HG03575 (cell line): ENCODE measurements around the gene TST.

Experiments used
- ATAC-seq: cut with Tn5 transposase; IDR thresholded peaks from one replicate; pipeline ENCODE4 v1.9.1; 2021; ENCODE audit not compliant: unreplicated experiment, insufficient number of reproducible peaks, low FRiP score; ENCODE audit errors: extremely low read depth

TST gene

DNA sequence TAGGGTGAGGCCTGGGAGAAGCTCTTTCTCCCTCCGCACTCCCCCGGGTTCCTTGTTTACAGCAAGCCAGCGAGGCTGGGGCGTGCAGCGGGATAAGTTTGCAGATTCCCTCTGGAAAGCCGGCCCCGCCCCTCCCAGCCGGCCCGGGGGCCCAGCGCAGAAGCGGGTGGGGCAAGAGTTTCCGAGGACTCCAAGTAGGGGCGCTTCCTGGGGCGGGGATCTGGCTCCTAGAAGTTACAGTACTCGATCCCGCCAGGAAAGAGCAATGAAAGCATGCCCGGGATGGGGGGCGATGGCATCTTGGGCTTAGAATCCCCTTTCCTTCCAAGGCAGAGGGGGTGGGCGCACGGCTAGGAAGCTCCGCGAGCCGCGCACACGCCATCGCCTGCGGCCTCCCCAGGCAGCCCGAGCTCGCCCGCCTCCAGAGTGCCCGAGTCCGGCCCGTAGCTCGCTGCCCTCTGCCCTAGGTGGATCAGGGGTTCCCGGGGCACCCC, 385 bp downstream of the TST start:
- ATAC-seq = no peak

- no peak for ATAC-seq
Measured at GRCh38 chr22:37018086-37018814, 997 bp downstream of the TST start.

- ATAC-seq = no peak
Measured at GRCh38 chr22:37017356-37017755, 1.9 kb downstream of the TST start.

DNA sequence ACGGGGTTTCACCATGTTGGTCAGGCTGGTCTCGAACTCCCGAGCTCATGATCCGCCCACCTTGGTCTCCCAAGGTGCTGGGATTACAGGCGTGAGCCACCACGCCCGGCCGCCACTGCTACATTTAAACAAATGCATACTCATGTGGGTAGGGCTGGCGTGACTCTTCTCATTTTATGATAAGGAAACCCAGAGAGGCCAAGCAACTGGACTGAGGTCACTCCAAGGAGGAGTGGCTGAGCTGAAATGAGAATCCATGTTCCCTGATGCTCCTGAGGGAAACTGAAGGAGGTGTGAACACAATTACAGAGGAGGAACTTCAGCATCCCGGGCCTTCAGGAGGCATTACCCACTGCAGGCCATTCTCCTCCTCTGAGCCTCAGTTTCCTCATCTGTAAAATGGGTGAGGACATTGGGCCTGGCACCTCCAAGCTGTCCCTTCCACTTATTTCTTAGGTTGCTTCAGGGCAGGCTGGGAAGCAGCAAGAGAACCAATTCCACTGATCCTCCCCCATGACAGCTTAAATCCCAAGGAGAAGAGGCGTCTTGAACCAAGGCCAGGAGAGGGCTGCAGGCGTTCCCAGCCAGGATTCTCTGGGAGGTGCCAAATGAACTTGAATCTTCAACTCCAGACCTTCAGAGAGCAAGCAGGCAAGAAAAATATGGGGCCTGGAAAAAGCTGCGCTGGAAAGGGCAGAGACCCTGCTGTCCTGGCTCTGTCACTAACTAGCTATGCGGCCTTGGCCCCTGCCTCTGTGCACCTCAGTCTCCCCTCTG, 2.9 kb downstream of the TST start:
- no peak for ATAC-seq

DNA sequence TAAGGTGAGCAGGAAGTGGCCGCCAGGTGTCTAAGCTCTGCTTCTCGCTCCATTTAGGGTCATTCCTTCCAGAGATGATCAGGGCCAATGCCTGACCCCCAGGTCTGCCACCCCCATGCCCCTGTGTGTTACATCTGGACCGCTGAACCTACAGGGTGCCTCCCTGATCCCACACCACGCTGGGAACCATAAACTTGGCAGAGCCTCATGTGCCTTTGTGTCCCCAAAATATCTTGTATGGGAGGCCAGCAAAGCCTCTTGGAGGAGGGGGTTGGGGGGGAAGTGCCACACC, 3.7 kb downstream of the TST start:
- no peak for ATAC-seq

GRCh38 chr22:37014835-37015586, 4.2 kb downstream of the TST start:
- ATAC-seq = no peak

- ATAC-seq = no peak
Measured at GRCh38 chr22:37014415-37014806, 4.8 kb downstream of the TST start.

GRCh38 chr22:37012956-37013355, 6.3 kb downstream of the TST start:
- ATAC-seq = no peak

DNA sequence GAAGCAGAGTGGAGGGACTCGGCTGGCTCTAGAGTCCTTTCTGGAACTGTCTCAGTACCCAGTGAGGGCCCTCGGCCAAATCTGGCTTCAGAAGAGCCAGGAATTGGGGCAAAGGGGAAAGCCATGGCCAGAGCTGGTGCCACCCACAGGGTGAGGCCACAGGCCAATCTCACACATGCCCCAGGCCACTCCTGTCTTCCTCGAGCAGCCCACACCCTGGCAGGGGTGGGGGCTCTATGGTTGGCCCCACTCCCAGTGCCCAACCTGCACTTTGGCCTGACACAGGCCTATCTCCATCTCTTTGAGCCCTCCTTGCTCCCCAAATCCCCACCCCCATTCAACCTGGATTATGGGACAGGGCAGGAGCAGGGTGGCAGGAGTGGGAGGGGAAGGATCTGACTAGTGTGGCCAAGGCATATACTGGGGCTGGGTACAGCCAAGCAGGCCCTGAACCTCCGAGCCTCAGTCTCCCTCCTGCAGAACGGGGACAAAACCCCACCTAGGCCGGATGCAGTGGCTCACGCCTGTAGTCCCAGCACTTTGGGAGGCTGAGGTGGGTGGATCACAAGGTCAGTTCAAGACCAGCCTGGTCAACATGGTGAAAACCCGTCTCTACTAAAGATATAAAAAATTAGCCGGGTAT, 6.9 kb downstream of the TST start:
- ATAC-seq = no peak

- no peak for ATAC-seq
Measured at GRCh38 chr22:37011472-37011871, 7.8 kb downstream of the TST start.

GRCh38 chr22:37010976-37011375, 8.3 kb downstream of the TST start:
- ATAC-seq = no peak

DNA sequence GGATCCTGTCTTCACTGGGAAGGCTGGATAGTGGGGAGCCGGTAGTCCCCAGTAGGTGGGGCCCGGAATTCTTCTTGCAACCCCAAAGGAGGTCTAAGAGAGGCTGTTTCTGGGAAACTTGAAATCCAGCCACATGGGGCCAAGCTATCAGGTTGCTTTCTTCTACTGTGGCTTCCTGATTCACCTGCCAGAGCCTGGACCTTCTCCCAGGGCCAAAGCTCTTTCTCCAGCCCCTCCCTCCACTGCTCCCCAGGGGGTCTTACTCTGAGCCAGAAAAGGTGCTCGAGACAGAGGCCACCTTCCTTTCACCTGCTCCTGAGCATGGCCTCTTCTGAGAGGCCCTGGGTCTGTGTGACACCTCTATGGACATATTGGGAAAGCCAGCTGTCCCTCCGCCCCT, 9.1 kb downstream of the TST start:
- no peak for ATAC-seq

- no peak for ATAC-seq
Measured at GRCh38 chr22:37009490-37009889, 9.8 kb downstream of the TST start.

DNA sequence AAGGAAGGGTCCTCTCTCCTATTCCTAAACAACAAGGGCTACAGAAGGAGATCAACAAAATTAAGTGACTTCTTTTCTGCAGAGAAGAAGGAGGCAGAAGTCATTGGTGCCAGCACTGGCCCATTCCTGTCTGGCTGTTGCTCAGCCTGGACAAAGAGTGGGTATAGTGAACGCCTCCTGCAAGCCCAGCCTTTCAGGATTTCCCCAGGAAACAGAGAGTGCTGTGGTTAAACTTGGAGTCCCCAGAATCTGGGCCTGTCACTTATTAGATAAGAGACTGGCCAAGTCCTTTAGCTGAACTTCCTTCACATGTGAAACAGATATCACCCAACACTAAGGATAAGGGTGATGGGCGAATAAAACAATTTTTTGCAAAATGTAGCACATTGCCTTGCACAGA, 10.9 kb downstream of the TST start:
- ATAC-seq = no peak

- ATAC-seq = no peak
Measured at GRCh38 chr22:37007651-37008050, 11.6 kb downstream of the TST start.

DNA sequence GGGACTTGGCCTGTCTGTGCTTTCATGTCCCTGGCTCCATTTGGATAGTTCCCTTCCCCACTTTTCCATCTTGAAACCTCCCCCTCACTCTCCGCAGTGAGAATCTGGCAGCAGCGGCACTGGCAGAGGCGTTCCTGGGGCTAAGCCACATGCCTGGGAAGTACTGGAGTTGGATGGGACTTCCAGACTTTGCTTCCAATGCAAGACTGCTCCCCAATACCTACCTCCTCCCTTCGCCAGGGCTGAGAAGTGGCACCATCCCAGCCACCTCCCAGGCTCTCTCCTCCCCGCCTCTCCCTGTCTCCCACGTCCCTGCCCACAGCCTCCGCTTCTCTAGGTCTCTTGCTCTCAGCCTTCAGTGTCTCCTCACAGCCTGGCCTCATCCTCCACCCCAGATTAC, 16.6 kb downstream of the TST start:
- no peak for ATAC-seq

DNA sequence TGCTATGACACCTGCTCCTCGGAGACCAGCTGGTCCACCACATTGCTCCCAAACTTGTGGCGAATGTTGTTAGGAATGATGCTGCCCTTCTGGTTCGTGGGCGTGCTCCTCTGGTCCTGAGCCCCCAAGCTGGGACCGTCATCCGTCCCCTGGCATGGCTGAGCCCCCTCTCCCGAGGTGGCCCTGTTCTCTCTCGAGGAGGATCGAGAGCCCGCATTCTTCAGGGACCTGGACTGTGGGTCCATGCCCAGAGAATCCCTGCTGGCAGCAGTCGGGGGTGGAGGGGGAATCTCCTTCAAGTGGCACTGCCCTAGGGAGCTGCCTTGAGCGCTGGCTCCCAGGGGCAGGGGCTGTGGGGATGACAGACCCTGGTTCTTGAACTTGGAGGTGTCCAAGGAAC, 17.4 kb downstream of the TST start:
- no peak for ATAC-seq

DNA sequence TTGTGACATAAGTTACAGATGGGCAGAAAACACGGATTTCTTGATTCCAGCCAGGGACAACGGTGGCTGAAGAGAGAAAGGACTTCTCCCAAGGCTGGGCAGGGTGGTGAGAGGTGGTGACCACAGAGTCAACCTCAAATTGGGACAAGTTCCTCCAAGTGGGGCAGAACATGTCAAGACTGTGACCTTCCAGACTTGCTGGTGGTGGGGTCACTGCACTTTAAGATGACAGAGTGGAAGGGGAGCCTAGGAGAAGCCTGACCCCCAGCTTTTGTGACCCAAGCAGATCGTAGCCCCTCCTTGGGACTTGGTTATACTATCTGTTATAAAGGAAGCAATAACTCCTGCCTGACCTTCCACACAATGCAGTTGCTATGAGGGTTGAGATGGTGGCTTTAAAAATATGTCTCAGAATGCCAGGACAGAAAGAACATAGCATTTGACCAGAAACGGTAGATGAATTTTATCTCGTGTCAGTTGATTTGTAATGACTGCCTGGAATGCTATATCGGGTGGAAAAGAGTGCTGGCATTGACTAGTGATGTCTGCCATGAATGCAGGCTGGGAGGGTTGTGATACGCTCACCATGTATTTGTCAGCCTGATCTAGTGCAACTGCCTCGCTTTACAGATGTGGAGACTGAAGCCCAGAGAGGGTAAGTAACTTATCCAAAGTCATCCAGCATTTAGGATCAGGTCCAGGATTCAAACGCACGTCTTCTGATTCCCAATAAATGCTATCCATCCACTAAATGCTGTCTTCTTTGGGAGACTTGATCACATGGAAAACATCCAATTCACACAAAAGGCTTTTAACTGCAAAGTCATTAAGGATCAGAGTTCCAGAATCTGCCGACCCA, 18.3 kb downstream of the TST start:
- no peak for ATAC-seq

GRCh38 chr22:36999463-36999862, 19.8 kb downstream of the TST start:
- ATAC-seq = no peak
